MM.1S (cell line): ENCODE data around the gene SLC25A24.

ENCODE experiments used
- DNase-seq: peaks from one replicate; pipeline ENCODE4 v3.0.0-alpha.2; 2015
- H2AFZ ChIP-seq: fragments of 300-600 bp; sonication (generic); 2 replicates; pipeline ENCODE4 v1.6.0; 2016; ENCODE audit warnings: antibody characterized with exemption, low read length
- H3F3A ChIP-seq: fragments of 300-600 bp; sonication (generic); 2 replicates; pipeline ENCODE4 v1.6.1; 2016; ENCODE audit warnings: mild to moderate bottlenecking, antibody characterized with exemption, low read length, moderate library complexity, mixed read lengths; ENCODE audit not compliant: insufficient read depth
- H3K27ac ChIP-seq: fragments of 300-600 bp; sonication (generic); 2 replicates; pipeline ENCODE4 v1.5.1; 2016; ENCODE audit warnings: mild to moderate bottlenecking, low read length
- H3K27me3 ChIP-seq: fragments of 300-600 bp; sonication (generic); replicated peaks from 2 replicates; pipeline ENCODE4 v1.6.0; 2016; ENCODE audit warnings: low read length; ENCODE audit not compliant: insufficient read depth
- H3K36me3 ChIP-seq: fragments of 300-600 bp; sonication (generic); replicated peaks from 2 replicates; pipeline ENCODE4 v1.6.1; 2016; ENCODE audit warnings: mild to moderate bottlenecking, low read length, mixed read lengths; ENCODE audit not compliant: insufficient read depth
- H3K4me1 ChIP-seq: fragments of 300-600 bp; sonication (generic); 2 replicates; pipeline ENCODE4 v1.6.1; 2016; ENCODE audit warnings: low read length, mixed read lengths
- H3K4me2 ChIP-seq: fragments of 300-600 bp; sonication (generic); 2 replicates; pipeline ENCODE4 v1.6.0; 2016; ENCODE audit warnings: low read depth, low read length
- H3K4me3 ChIP-seq: fragments of 300-600 bp; sonication (generic); 2 replicates; pipeline ENCODE4 v1.5.1; 2016; ENCODE audit warnings: low read length, mixed read lengths
- H3K79me2 ChIP-seq: fragments of 300-600 bp; sonication (generic); 2 replicates; pipeline ENCODE4 v1.6.1; 2016; ENCODE audit warnings: mixed run types, low read length, mixed read lengths
- H3K9ac ChIP-seq: fragments of 300-600 bp; sonication (generic); 2 replicates; pipeline ENCODE4 v1.6.1; 2016; ENCODE audit warnings: low read length, mixed read lengths
- H3K9me2 ChIP-seq: fragments of 300-600 bp; sonication (generic); replicated peaks from 2 replicates; pipeline ENCODE4 v1.6.1; 2016; ENCODE audit warnings: mild to moderate bottlenecking, low read length, mixed read lengths; ENCODE audit not compliant: insufficient read depth
- H3K9me3 ChIP-seq: fragments of 300-600 bp; sonication (generic); replicated peaks from 2 replicates; pipeline ENCODE4 v1.6.1; 2016; ENCODE audit warnings: mild to moderate bottlenecking, low read length, mixed read lengths; ENCODE audit not compliant: insufficient read depth
- H4K20me1 ChIP-seq: fragments of 300-600 bp; sonication (generic); 2 replicates; pipeline ENCODE4 v1.6.1; 2016; ENCODE audit warnings: mild to moderate bottlenecking, low read length, moderate library complexity, mixed read lengths; ENCODE audit not compliant: insufficient read depth
- CTCF ChIP-seq: fragments of 300-600 bp; sonication (generic); IDR thresholded peaks from 2 replicates; pipeline ENCODE4 v1.5.1; 2016; ENCODE audit warnings: antibody characterized with exemption, low read length, mixed read lengths
- EZH2 ChIP-seq: fragments of 300-600 bp; sonication (generic); optimal IDR thresholded peaks from 2 replicates; pipeline ENCODE3; 2017; ENCODE audit warnings: low read depth, mild to moderate bottlenecking, antibody characterized with exemption, low read length, mixed read lengths
- EZH2phosphoT487 ChIP-seq: fragments of 300-600 bp; sonication (generic); IDR thresholded peaks from 2 replicates; pipeline ENCODE4 v1.6.1; 2018; ENCODE audit warnings: antibody characterized with exemption, low read length

The SLC25A24 gene

GRCh38 chr1:108100148-108100547, 100.0 kb downstream of the SLC25A24 start:
- H4K20me1 ChIP-seq = no peaks in the 10 kb centered on the region
- H3K36me3 ChIP-seq = no peaks in the 10 kb centered on the region
- H3K9ac ChIP-seq = no peak overlapping the region
- H3K27me3 ChIP-seq = no peaks in the 10 kb centered on the region
- no peaks in the 10 kb centered on the region for H3K9me3 ChIP-seq
- H3K9me2 ChIP-seq = no peaks in the 10 kb centered on the region
- no peak overlapping the region for H3K4me2 ChIP-seq
- H3K4me3 ChIP-seq = no peak overlapping the region
- H3K79me2 ChIP-seq = no peaks in the 10 kb centered on the region
- no peak overlapping the region for H2AFZ ChIP-seq
- no peak for TF ChIP-seq EZH2
- DNase-seq = no peak
- H3K4me1 ChIP-seq = no peaks in the 10 kb centered on the region
- no peak overlapping the region for H3K27ac ChIP-seq
- no peaks in the 10 kb centered on the region for H3F3A ChIP-seq

GRCh38 chr1:108097018-108097417, 103.1 kb downstream of the SLC25A24 start:
- Histone ChIP-seq H3K27me3 (no peaks in the 10 kb centered on the region), H3F3A (no peaks in the 10 kb centered on the region), H4K20me1 (no peaks in the 10 kb centered on the region), H3K36me3 (no peaks in the 10 kb centered on the region), H3K4me3 (no peak overlapping the region), H2AFZ (no peak overlapping the region), H3K4me2 (no peak overlapping the region), H3K79me2 (no peaks in the 10 kb centered on the region), H3K9ac (no peak overlapping the region), H3K9me2 (no peaks in the 10 kb centered on the region), H3K4me1 (no peaks in the 10 kb centered on the region), H3K27ac (no peak overlapping the region), H3K9me3 (no peaks in the 10 kb centered on the region)
- no peak for TF ChIP-seq EZH2
- TF ChIP-seq CTCF = no peak
- DNase-seq = no peak

GRCh38 chr1:108096089-108096488, 104.1 kb downstream of the SLC25A24 start:
- no peaks in the 10 kb centered on the region for H3K9me2 ChIP-seq
- H3K4me2 ChIP-seq = no peak overlapping the region
- H3F3A ChIP-seq = no peaks in the 10 kb centered on the region
- H3K27me3 ChIP-seq = no peaks in the 10 kb centered on the region
- TF ChIP-seq CTCF = no peak
- TF ChIP-seq EZH2phosphoT487 = no peak
- TF ChIP-seq EZH2 = no peak
- H3K4me1 ChIP-seq = no peaks in the 10 kb centered on the region
- H3K9me3 ChIP-seq = no peaks in the 10 kb centered on the region
- no peaks in the 10 kb centered on the region for H3K79me2 ChIP-seq
- no peak overlapping the region for H2AFZ ChIP-seq
- H3K36me3 ChIP-seq = no peaks in the 10 kb centered on the region
- no peak for DNase-seq
- no peak overlapping the region for H3K4me3 ChIP-seq
- H4K20me1 ChIP-seq = no peaks in the 10 kb centered on the region
- H3K27ac ChIP-seq = no peak overlapping the region
- no peak overlapping the region for H3K9ac ChIP-seq

GRCh38 chr1:108089477-108089876, 110.7 kb downstream of the SLC25A24 start:
- H3K4me1 ChIP-seq = no peaks in the 10 kb centered on the region
- H3K9ac ChIP-seq = no peak overlapping the region
- DNase-seq = no peak
- H3K27me3 ChIP-seq = no peaks in the 10 kb centered on the region
- no peaks in the 10 kb centered on the region for H3K9me2 ChIP-seq
- no peaks in the 10 kb centered on the region for H3F3A ChIP-seq
- H3K79me2 ChIP-seq = no peaks in the 10 kb centered on the region
- no peaks in the 10 kb centered on the region for H3K9me3 ChIP-seq
- H3K36me3 ChIP-seq = no peaks in the 10 kb centered on the region
- no peak for TF ChIP-seq EZH2
- no peak for TF ChIP-seq CTCF
- no peak for TF ChIP-seq EZH2phosphoT487
- no peaks in the 10 kb centered on the region for H4K20me1 ChIP-seq
- H3K27ac ChIP-seq = no peak overlapping the region
- no peak overlapping the region for H2AFZ ChIP-seq
- no peak overlapping the region for H3K4me3 ChIP-seq
- no peak overlapping the region for H3K4me2 ChIP-seq
